AG09319 (cell line): ENCODE data around the gene TFCP2L1.

Experiments used
- DNase-seq: peaks from one replicate; pipeline ENCODE4 v3.0.0-alpha.2; 2010; ENCODE audit warnings: low read depth; ENCODE audit errors: extremely low read depth
- CTCF ChIP-seq: IDR thresholded peaks from 2 replicates; pipeline ENCODE4 v1.5.1; 2011; ENCODE audit warnings: low read depth, mild to moderate bottlenecking, inconsistent platforms, low read length, moderate library complexity

Gene TFCP2L1

GRCh38 chr2:121253021-121253673 lies 31.9 kb downstream of the TFCP2L1 start:
- no peak for TF ChIP-seq CTCF
- DNase-seq = no peak

GRCh38 chr2:121251497-121251896 lies 33.5 kb downstream of the TFCP2L1 start:
- no peak for DNase-seq
- TF ChIP-seq CTCF = no peak

- TF ChIP-seq CTCF = no peak
Measured at GRCh38 chr2:121248766-121249343, 36.1 kb downstream of the TFCP2L1 start.

DNA sequence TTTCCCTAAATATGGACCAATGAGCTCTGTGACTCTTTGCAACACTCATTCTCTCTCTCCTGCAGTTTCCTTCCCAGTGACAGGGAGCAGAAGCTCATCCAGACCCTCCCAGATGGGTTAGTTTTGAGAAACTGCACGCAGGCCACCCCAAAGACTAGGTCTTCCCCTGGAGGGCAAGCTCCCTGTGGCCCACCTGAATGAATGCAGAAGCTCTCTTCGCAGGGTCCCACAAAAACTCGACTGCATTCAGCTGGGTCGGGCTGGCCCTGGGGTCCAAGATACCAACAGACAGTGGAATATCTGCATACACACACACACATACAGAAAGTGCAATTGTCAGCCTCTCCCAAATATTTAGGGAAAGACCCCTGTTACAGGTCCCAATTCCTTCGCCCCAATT lies 37.0 kb downstream of the TFCP2L1 start:
- no peak for TF ChIP-seq CTCF
- DNase-seq = no peak

More at GRCh38 chr2:121248766-121249343, 36.1 kb downstream of the TFCP2L1 start:
- no peak for DNase-seq

- TF ChIP-seq CTCF = no peak
- no peak for DNase-seq
Measured at GRCh38 chr2:121247534-121247933, 37.5 kb downstream of the TFCP2L1 start.

GRCh38 chr2:121246704-121247255 lies 38.2 kb downstream of the TFCP2L1 start:
- no peak for TF ChIP-seq CTCF
- no peak for DNase-seq

- DNase-seq = no peak
Measured at GRCh38 chr2:121245913-121246312, 39.1 kb downstream of the TFCP2L1 start.

More at GRCh38 chr2:121245913-121246312, 39.1 kb downstream of the TFCP2L1 start:
- no peak for TF ChIP-seq CTCF
